SK-N-SH (cell line): Measurements from ENCODE around the gene ATP13A4. TPM values are rescaled to one million over a fixed set of nuclear protein-coding genes. Genes with fewer than 3 reads are reported as not detected.

ENCODE experiments used
- CTCF ChIA-PET: fragments of 300-600, 350-600 bp; formaldehyde crosslinking; extraction: SDS; loops from one replicate; lab custom pipeline; 2021; lab: Yijun Ruan, JAX
- POLR2A ChIA-PET: fragments of 350-600 bp; sonication (Branson Sonifier 250); formaldehyde crosslinking; extraction: SDS; loops from one replicate; lab custom pipeline; 2020; ENCODE audit warnings: antibody characterized with exemption, inconsistent platforms; lab: Yijun Ruan, JAX
- DNase-seq: peaks from one replicate; pipeline ENCODE4 v3.0.0; 2012
- H2AFZ ChIP-seq: fragments of 200-600 bp; sonication (generic); 2 replicates; pipeline ENCODE4 v1.8.1; 2016; ENCODE audit warnings: antibody characterized with exemption, mild to moderate bottlenecking, low read depth
- H3F3A ChIP-seq: fragments of 200-600 bp; sonication (generic); replicated peaks from 2 replicates; pipeline ENCODE3; 2016; ENCODE audit warnings: antibody characterized with exemption, mild to moderate bottlenecking; ENCODE audit not compliant: insufficient read depth
- H3K27ac ChIP-seq, 2 experiments: fragments of 200-500 bp in 1 of 2; fragments of 200-600 bp in 1 of 2; sonication (Bioruptor generic) in 1 of 2; sonication (generic), shearing (Covaris generic) in 1 of 2; 2 replicates each; pipeline versions ENCODE4 v1.5.1 to v1.6.1; 2014 to 2016; ENCODE audit warnings: low read depth in 2 of 2, inconsistent platforms in 1 of 2, low read length in 1 of 2, mild to moderate bottlenecking in 1 of 2, mixed read lengths in 1 of 2
- H3K27me3 ChIP-seq: fragments of 200-600 bp; sonication (generic), shearing (Covaris generic); 2 replicates; pipeline ENCODE4 v1.6.1; 2016; ENCODE audit warnings: mixed run types; ENCODE audit not compliant: insufficient read depth
- H3K36me3 ChIP-seq, 2 experiments: fragments of 200-500 bp in 1 of 2; fragments of 200-600 bp in 1 of 2; sonication (Bioruptor generic) in 1 of 2; sonication (generic) in 1 of 2; replicated peaks in 1 of 2; 2 replicates each; pipeline versions ENCODE3 to v1.5.1; 2014 to 2016; ENCODE audit warnings: low read length in 1 of 2, mild to moderate bottlenecking in 1 of 2; ENCODE audit not compliant: insufficient read depth in 2 of 2, control insufficient read depth in 1 of 2
- H3K4me1 ChIP-seq, 2 experiments: fragments of 200-500 bp in 1 of 2; fragments of 200-600 bp in 1 of 2; sonication (Bioruptor generic) in 1 of 2; sonication (generic), shearing (Covaris generic) in 1 of 2; 2 replicates each; pipeline versions ENCODE4 v1.5.1 to v1.6.1; 2014 to 2016; ENCODE audit warnings: low read depth in 1 of 2, low read length in 1 of 2, mixed run types in 1 of 2; ENCODE audit not compliant: insufficient read depth in 2 of 2, control insufficient read depth in 1 of 2
- H3K4me2 ChIP-seq: fragments of 200-600 bp; sonication (generic), shearing (Covaris generic); 2 replicates; pipeline ENCODE4 v1.6.1; 2017; ENCODE audit warnings: mixed run types
- H3K4me3 ChIP-seq, 2 experiments: fragments of 200-500 bp in 1 of 2; fragments of 200-600 bp in 1 of 2; sonication (Bioruptor generic) in 1 of 2; sonication (generic), shearing (Covaris generic) in 1 of 2; 2 replicates each; pipeline versions ENCODE4 v1.5.1 to v1.8.1; 2014 to 2016; ENCODE audit warnings: low read depth in 2 of 2, inconsistent platforms in 1 of 2, low read length in 1 of 2, mild to moderate bottlenecking in 1 of 2, mixed read lengths in 1 of 2, moderate library complexity in 1 of 2
- H3K79me2 ChIP-seq: fragments of 200-600 bp; sonication (generic); 2 replicates; pipeline ENCODE4 v1.8.1; 2017; ENCODE audit warnings: mild to moderate bottlenecking; ENCODE audit not compliant: insufficient read depth
- H3K9ac ChIP-seq: fragments of 200-600 bp; sonication (generic); 2 replicates; pipeline ENCODE4 v1.6.1; 2017; ENCODE audit warnings: mixed run types
- H3K9me2 ChIP-seq: fragments of 200-600 bp; sonication (generic); 2 replicates; pipeline ENCODE4 v1.6.1; 2017; ENCODE audit warnings: mixed run types
- H3K9me3 ChIP-seq: fragments of 200-600 bp; sonication (generic); 2 replicates; pipeline ENCODE4 v1.6.1; 2017; ENCODE audit warnings: mixed run types, mild to moderate bottlenecking, moderate library complexity
- H4K20me1 ChIP-seq: fragments of 200-600 bp; sonication (generic); 2 replicates; pipeline ENCODE4 v1.6.1; 2017; ENCODE audit warnings: mild to moderate bottlenecking, mixed run types; ENCODE audit not compliant: insufficient read depth
- EP300 ChIP-seq, 2 experiments: IDR thresholded peaks; 2 replicates each; pipeline versions ENCODE4 v1.4.0 to v1.6.1; 2012; ENCODE audit warnings: borderline replicate concordance in 1 of 2, low read depth in 1 of 2, low read length in 1 of 2
- EZH2phosphoT487 ChIP-seq: fragments of 200-600 bp; sonication (generic); IDR thresholded peaks from 2 replicates; pipeline ENCODE4 v1.6.1; 2017; ENCODE audit warnings: low read depth, mixed run types, mild to moderate bottlenecking, antibody characterized with exemption, moderate library complexity, borderline replicate concordance
- FOXM1 ChIP-seq: IDR thresholded peaks from 2 replicates; pipeline ENCODE4 v1.4.0; 2012; ENCODE audit warnings: low read depth, mild to moderate bottlenecking
- GABPA ChIP-seq: IDR thresholded peaks from 2 replicates; pipeline ENCODE4 v1.4.0; 2012; ENCODE audit warnings: low read depth, mild to moderate bottlenecking
- GATA2 ChIP-seq: sonication (generic); formaldehyde crosslinking; IDR thresholded peaks from 2 replicates; pipeline ENCODE4 v1.5.0; 2020; ENCODE audit warnings: mild to moderate bottlenecking, missing genetic modification reagents
- IRF3 ChIP-seq: fragments of 150-350 bp; IDR thresholded peaks from 2 replicates; pipeline ENCODE4 v1.6.1; 2016; ENCODE audit warnings: mild to moderate bottlenecking, low read depth, low read length
- MEF2A ChIP-seq: IDR thresholded peaks from 2 replicates; pipeline ENCODE4 v1.4.0; 2012; ENCODE audit warnings: low read depth, borderline replicate concordance
- RFX5 ChIP-seq: IDR thresholded peaks from 2 replicates; pipeline ENCODE4 v1.6.1; 2012; ENCODE audit warnings: mild to moderate bottlenecking, improper control_type of control experiment, low read length
- RXRA ChIP-seq: IDR thresholded peaks from 2 replicates; pipeline ENCODE4 v1.4.0; 2012; ENCODE audit warnings: low read depth, mild to moderate bottlenecking, borderline replicate concordance
- SMC3 ChIP-seq: IDR thresholded peaks from 2 replicates; pipeline ENCODE4 v1.6.1; 2012; ENCODE audit warnings: low read depth, low read length, improper control_type of control experiment
- TEAD4 ChIP-seq: IDR thresholded peaks from 2 replicates; pipeline ENCODE4 v1.4.0; 2012; ENCODE audit warnings: mild to moderate bottlenecking, borderline replicate concordance; ENCODE audit not compliant: insufficient read depth
- YY1 ChIP-seq: IDR thresholded peaks from 2 replicates; pipeline ENCODE4 v1.4.0; 2012; ENCODE audit warnings: low read depth, mild to moderate bottlenecking
- WGBS: methylation state at CpG from one replicate; pipeline ENCODE4 v1.1.6; 2017; ENCODE audit warnings: low lambda C conversion rate; 5-methylcytosine and 5-hydroxymethylcytosine counted together
- polyA plus RNA-seq, 3 experiments: library from polyadenylated mRNA; depleted of rRNA; stranded (reverse); fragments of >200 nt; gene quantifications; 2 replicates each; pipeline ENCODE4 v1.2.3, GENCODE V29; 2012
- TF ChIP-seq, protein P1 (sequence below): IDR thresholded peaks from 2 replicates; pipeline ENCODE4 v1.4.0; 2012; ENCODE audit warnings: low read depth, borderline replicate concordance
- TF ChIP-seq, protein P2 (sequence below): IDR thresholded peaks from 2 replicates; pipeline ENCODE4; 2012

Gene ATP13A4
- polyA plus RNA-seq, 1 of the 3 experiments (the other 2 are of a cell fraction): 0.02 TPM

DNA sequence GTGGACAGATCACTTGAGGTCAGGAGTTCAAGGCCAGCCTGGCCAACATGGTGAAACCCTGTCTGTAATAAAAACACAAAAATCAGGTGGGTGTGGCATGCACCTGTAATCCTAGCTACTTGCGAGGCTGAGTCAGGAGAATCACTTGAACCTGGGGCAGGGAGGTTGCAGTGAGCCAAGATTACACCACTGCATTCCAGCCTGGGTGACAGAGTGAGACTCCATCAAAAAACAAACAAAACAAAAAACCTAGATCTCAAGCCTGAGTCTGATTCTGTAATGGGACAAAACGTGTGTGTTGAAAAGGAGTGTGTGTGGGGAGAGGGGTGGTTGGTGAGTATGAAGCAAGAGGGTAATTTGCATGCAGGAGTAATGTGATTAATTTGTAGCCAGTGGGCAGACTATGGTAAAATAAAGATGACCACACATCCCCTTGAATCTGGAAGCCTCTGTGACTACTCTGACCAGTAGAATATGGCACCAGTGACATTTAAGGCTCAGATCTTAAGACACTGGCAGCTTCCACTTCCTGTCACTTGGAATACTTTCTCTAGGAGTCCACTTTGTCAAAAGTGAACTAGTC, 19.9 kb upstream of the ATP13A4 start:
- TF ChIP-seq RFX5 (no peak), GATA2 (CRISPR knock-in tag) (no peak)
- TF ChIP-seq, protein P1, sequence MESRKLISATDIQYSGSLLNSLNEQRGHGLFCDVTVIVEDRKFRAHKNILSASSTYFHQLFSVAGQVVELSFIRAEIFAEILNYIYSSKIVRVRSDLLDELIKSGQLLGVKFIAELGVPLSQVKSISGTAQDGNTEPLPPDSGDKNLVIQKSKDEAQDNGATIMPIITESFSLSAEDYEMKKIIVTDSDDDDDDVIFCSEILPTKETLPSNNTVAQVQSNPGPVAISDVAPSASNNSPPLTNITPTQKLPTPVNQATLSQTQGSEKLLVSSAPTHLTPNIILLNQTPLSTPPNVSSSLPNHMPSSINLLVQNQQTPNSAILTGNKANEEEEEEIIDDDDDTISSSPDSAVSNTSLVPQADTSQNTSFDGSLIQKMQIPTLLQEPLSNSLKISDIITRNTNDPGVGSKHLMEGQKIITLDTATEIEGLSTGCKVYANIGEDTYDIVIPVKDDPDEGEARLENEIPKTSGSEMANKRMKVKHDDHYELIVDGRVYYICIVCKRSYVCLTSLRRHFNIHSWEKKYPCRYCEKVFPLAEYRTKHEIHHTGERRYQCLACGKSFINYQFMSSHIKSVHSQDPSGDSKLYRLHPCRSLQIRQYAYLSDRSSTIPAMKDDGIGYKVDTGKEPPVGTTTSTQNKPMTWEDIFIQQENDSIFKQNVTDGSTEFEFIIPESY: no peak
- TF ChIP-seq, protein P2, sequence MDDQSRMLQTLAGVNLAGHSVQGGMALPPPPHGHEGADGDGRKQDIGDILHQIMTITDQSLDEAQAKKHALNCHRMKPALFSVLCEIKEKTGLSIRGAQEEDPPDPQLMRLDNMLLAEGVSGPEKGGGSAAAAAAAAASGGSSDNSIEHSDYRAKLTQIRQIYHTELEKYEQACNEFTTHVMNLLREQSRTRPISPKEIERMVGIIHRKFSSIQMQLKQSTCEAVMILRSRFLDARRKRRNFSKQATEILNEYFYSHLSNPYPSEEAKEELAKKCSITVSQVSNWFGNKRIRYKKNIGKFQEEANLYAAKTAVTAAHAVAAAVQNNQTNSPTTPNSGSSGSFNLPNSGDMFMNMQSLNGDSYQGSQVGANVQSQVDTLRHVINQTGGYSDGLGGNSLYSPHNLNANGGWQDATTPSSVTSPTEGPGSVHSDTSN: no peak

GRCh38 chr3:193573403-193574191, 18.9 kb upstream of the ATP13A4 start:
- Histone ChIP-seq H3K4me2 (no peak overlapping the region), H3K79me2 (no peaks in the 10 kb centered on the region), H4K20me1 (no peaks in the 10 kb centered on the region), H3K9me2 (no peaks in the 10 kb centered on the region), H3K36me3 (no peaks in the 10 kb centered on the region), H3F3A (no peaks in the 10 kb centered on the region), H3K4me1 (no peaks in the 10 kb centered on the region), H3K27me3 (no peaks in the 10 kb centered on the region), H2AFZ (no peak overlapping the region)
- no peak for DNase-seq
- POLR2A ChIA-PET: no interaction called here
- TF ChIP-seq EP300 (IDR thresholded peaks at IDR 0.05; ENCODE audit: borderline replicate concordance in 1 of 2, low read depth in 1 of 2, low read length in 1 of 2): no peak
- TF ChIP-seq YY1: no peak
- TF ChIP-seq SMC3: no peak
- TF ChIP-seq, protein P1: no peak
- TF ChIP-seq GABPA: no peak
- TF ChIP-seq TEAD4: no peak
- TF ChIP-seq, protein P2: no peak
- TF ChIP-seq IRF3: no peak
- TF ChIP-seq MEF2A: no peak
- no peak for TF ChIP-seq GATA2 (CRISPR knock-in tag)
- no peak for TF ChIP-seq EZH2phosphoT487
- TF ChIP-seq FOXM1: no peak
- no peak for TF ChIP-seq RXRA
- TF ChIP-seq, all 33 proteins: peak for 0
- CTCF ChIA-PET: interaction anchor here (0.9 to 3.3 kb wide), 10 partner anchors 11 to 760 kb away, joined by 3 to 56 read pairs (median 6); no protein-coding TSS in a partner anchor
- no peaks in the 10 kb centered on the region for H3K9me3 ChIP-seq
- WGBS: 22% methylated on average over 4 of the region's 4 CpGs
- H3K9ac ChIP-seq: no peak overlapping the region
- no peak overlapping the region for H3K4me3 ChIP-seq
- no peak overlapping the region for H3K27ac ChIP-seq

More for the DNA sequence above, 19.9 kb upstream of the ATP13A4 start:
- Histone ChIP-seq H3K9me2 (no peaks in the 10 kb centered on the region), H4K20me1 (no peaks in the 10 kb centered on the region), H3K79me2 (no peaks in the 10 kb centered on the region), H3K36me3 (no peaks in the 10 kb centered on the region), H3K4me2 (no peak overlapping the region), H3F3A (no peaks in the 10 kb centered on the region), H3K27me3 (no peaks in the 10 kb centered on the region), H3K9me3 (no peaks in the 10 kb centered on the region), H2AFZ (no peak overlapping the region), H3K4me3 (no peak overlapping the region), H3K27ac (no peak overlapping the region), H3K9ac (no peak overlapping the region), H3K4me1 (no peaks in the 10 kb centered on the region)
- ChIA-PET CTCF (interaction anchor here (3.3 kb wide), 1 partner anchor 761 kb away, joined by 56 read pairs; no protein-coding TSS in a partner anchor), POLR2A (no interaction called here)
- 32% methylated on average over 2 of the region's 2 CpGs for WGBS
- DNase-seq: no peak
